ENCODE measurements around the gene EXOC3L4.

EXOC3L4 gene

DNA sequence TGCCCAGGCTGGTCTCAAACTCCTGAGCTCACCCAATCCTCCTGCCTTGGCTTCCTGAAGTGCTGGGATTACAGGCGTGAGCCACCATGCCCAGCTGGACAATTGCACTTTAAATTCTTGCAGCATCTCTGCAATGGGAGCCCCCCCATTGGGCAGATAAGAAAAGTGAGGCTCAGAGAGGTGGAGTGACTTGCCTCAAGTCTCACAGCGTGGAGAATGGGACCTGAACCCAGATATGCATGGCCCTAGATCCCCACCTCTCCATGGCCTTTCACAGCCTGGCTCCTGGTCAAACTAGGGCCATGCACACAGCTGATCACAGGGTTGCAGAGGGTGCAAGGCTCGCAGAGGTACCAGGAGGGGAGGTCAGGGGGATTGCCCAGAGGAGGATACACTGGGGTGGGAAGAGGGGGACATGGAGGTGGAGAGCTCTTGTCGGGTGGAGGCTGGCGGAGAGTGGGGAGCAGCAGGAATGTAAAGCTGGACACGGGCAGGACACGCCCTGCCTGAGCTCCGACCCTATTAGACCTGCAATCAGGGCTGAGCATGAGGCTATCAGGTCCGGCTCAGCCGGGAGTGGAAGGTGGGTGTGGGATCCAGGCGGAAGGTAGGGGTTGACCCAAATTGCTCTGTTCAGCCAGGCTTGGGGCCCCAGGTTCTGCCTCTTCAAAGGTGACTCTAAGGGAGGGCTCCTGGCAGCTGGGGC lies 6.9 kb downstream of the EXOC3L4 start:
- no peaks in the 10 kb centered on the region for H3K79me2 ChIP-seq (ENCODE audit: low read length)
- H3K4me1 ChIP-seq (ENCODE audit: low read length) = peaks cover 30% of the 10 kb centered on the region
- no peak overlapping the region for H3K4me3 ChIP-seq (ENCODE audit: low read length)
- no peak overlapping the region for H2AFZ ChIP-seq (ENCODE audit: low read depth, low read length)
- no peaks in the 10 kb centered on the region for H3K27me3 ChIP-seq (ENCODE audit: low read depth, low read length)
- no peak for TF ChIP-seq EZH2phosphoT487 (IDR thresholded peaks at IDR 0.05; ENCODE audit: low read depth)
- TF ChIP-seq, protein P1, sequence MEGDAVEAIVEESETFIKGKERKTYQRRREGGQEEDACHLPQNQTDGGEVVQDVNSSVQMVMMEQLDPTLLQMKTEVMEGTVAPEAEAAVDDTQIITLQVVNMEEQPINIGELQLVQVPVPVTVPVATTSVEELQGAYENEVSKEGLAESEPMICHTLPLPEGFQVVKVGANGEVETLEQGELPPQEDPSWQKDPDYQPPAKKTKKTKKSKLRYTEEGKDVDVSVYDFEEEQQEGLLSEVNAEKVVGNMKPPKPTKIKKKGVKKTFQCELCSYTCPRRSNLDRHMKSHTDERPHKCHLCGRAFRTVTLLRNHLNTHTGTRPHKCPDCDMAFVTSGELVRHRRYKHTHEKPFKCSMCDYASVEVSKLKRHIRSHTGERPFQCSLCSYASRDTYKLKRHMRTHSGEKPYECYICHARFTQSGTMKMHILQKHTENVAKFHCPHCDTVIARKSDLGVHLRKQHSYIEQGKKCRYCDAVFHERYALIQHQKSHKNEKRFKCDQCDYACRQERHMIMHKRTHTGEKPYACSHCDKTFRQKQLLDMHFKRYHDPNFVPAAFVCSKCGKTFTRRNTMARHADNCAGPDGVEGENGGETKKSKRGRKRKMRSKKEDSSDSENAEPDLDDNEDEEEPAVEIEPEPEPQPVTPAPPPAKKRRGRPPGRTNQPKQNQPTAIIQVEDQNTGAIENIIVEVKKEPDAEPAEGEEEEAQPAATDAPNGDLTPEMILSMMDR (IDR thresholded peaks at IDR 0.05; ENCODE audit: low read depth, low read length) = no peak
- H3K9ac ChIP-seq (ENCODE audit: low read length) = no peak overlapping the region
- H3K4me2 ChIP-seq (ENCODE audit: low read length) = no peak overlapping the region
- H3K36me3 ChIP-seq (replicated peaks; ENCODE audit: low read depth, low read length) = no peaks in the 10 kb centered on the region
- H4K20me1 ChIP-seq (ENCODE audit: insufficient read depth, low read length) = no peaks in the 10 kb centered on the region
- H3K9me3 ChIP-seq (ENCODE audit: insufficient read depth, low read length) = no peaks in the 10 kb centered on the region
- no peak overlapping the region for H3K27ac ChIP-seq (ENCODE audit: low read length)

DNA sequence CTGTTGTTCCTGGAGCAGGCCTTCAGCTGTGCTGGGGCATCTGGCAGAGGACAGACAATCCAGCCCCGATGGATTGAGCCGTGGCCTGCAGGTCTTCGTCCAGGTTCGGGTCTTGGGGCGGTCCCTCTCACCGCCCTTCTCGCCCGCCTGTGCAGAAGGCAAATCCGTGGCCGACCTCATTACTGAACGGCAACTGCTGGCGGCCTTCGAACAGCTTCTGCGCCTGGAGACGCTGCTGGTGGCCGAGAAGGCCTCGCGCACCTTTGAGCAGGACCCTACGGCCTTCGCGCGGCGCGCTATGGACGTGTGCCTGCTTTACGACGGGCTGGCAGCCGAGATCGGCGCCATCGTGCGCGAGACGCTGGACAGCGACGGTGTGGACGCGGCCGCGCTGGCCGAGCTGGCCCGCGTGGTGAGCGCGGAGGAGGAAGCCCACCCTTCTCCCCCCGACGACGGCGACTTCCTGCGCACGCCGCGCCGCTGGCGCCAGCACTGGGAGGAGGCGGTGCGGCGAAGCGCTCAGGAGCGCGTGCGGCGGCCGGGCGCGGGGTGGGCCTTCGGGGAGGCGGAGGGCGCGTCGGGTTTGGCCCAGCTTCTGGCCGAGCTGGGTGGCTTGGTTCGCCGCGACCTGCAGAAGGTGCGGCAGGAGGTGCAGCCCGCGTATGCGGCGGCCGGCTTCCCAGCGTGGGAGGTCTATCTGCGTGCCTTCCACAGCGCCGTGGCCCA lies 7.6 kb downstream of the EXOC3L4 start:
- TF ChIP-seq, protein P1 (IDR thresholded peaks at IDR 0.05; ENCODE audit: low read depth, low read length) = no peak
- TF ChIP-seq EZH2phosphoT487 (IDR thresholded peaks at IDR 0.05; ENCODE audit: low read depth) = no peak
- no peaks in the 10 kb centered on the region for H3K9me3 ChIP-seq (ENCODE audit: insufficient read depth, low read length)
- no peak overlapping the region for H3K4me3 ChIP-seq (ENCODE audit: low read length)
- H2AFZ ChIP-seq (ENCODE audit: low read depth, low read length) = no peak overlapping the region
- peaks cover 37% of the 10 kb centered on the region for H3K4me1 ChIP-seq (ENCODE audit: low read length)
- no peaks in the 10 kb centered on the region for H3K36me3 ChIP-seq (replicated peaks; ENCODE audit: low read depth, low read length)
- H3K79me2 ChIP-seq (ENCODE audit: low read length) = no peaks in the 10 kb centered on the region
- no peaks in the 10 kb centered on the region for H4K20me1 ChIP-seq (ENCODE audit: insufficient read depth, low read length)
- H3K27me3 ChIP-seq (ENCODE audit: low read depth, low read length) = no peaks in the 10 kb centered on the region
- no peak overlapping the region for H3K27ac ChIP-seq (ENCODE audit: low read length)
- H3K9ac ChIP-seq (ENCODE audit: low read length) = no peak overlapping the region
- H3K4me2 ChIP-seq (ENCODE audit: low read length) = no peak overlapping the region

DNA sequence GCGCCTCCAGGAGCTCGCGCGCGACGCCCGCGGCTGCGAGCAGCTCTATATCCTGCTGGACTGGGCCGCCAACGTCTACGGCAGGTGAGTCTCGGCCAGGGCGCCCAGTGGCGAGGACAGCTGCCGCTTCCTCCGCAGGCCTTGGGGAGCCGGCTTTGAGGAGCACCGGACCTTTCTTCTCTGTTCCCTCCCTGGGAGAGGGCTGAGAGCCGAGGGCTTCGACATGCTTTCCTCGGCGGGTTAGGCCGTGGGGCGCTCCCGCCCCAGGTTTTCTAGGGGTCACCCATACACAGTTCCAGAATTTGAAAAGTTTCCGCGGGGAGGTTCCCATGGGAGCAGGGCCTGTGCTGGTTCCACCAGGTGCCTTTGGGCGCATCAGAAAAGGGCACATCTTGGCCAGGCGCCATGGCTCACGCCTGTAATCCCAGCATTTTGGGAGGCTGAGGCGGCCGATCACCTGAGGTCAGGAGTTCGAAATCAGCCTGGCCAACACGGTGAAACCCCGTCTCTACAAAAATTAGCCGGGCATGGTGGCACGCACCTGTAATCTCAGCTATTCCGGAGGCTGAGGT lies 8.2 kb downstream of the EXOC3L4 start:
- Histone ChIP-seq H3K27ac (ENCODE audit: low read length) (no peak overlapping the region), H4K20me1 (ENCODE audit: insufficient read depth, low read length) (no peaks in the 10 kb centered on the region), H3K27me3 (ENCODE audit: low read depth, low read length) (no peaks in the 10 kb centered on the region), H3K9ac (ENCODE audit: low read length) (no peak overlapping the region), H3K4me2 (ENCODE audit: low read length) (no peak overlapping the region), H2AFZ (ENCODE audit: low read depth, low read length) (no peak overlapping the region), H3K4me1 (ENCODE audit: low read length) (peaks cover 43% of the 10 kb centered on the region), H3K4me3 (ENCODE audit: low read length) (no peak overlapping the region), H3K9me3 (ENCODE audit: insufficient read depth, low read length) (no peaks in the 10 kb centered on the region), H3K79me2 (ENCODE audit: low read length) (no peaks in the 10 kb centered on the region), H3K36me3 (replicated peaks; ENCODE audit: low read depth, low read length) (no peaks in the 10 kb centered on the region)
- no peak for TF ChIP-seq EZH2phosphoT487 (IDR thresholded peaks at IDR 0.05; ENCODE audit: low read depth)
- TF ChIP-seq, protein P1 (IDR thresholded peaks at IDR 0.05; ENCODE audit: low read depth, low read length) = no peak

All from OCI-LY3 (cell line).